PC-9 (cell line): ENCODE results near the gene PLAAT3. TPM values are rescaled to one million over a fixed set of nuclear protein-coding genes. Genes with fewer than 3 reads are reported as not detected.

Experiments
- BruUV-seq: library from RNA; stranded (reverse); fragments of 400-500 nt; replicated peaks from 2 replicates; lab custom pipeline; 2021; lab: Mats Ljungman, UMichigan
- CTCF ChIA-PET: fragments of 300-600 bp; sonication (Branson Sonifier 250); formaldehyde crosslinking; loops from one replicate; lab custom pipeline; 2022; ENCODE audit warnings: antibody characterized with exemption; lab: Charles Lee
- POLR2A ChIA-PET: fragments of 300-600 bp; sonication (Branson Sonifier 250); formaldehyde crosslinking; loops from one replicate; lab custom pipeline; 2022; ENCODE audit warnings: antibody characterized with exemption; ENCODE audit not compliant: unreplicated experiment; lab: Charles Lee
- DNase-seq, 2 experiments: peaks; one replicate each; pipeline versions ENCODE4 v3.0.0 to v3.0.0-alpha.2; 2015 to 2022; ENCODE audit warnings: mixed read lengths in 1 of 2
- H2AFZ ChIP-seq: fragments of 200-600 bp; sonication (generic); 2 replicates; pipeline ENCODE4 v1.8.1; 2017; ENCODE audit warnings: antibody characterized with exemption
- H3F3A ChIP-seq: fragments of 200-600 bp; sonication (generic); 2 replicates; pipeline ENCODE4 v1.8.1; 2017; ENCODE audit warnings: antibody characterized with exemption, mild to moderate bottlenecking, low read depth; ENCODE audit not compliant: insufficient read depth
- H3K27ac ChIP-seq: fragments of 200-600 bp; sonication (generic); 2 replicates; pipeline ENCODE4 v1.6.1; 2016; ENCODE audit warnings: mixed run types
- H3K27me3 ChIP-seq: fragments of 200-600 bp; sonication (generic); 2 replicates; pipeline ENCODE4 v1.6.1; 2016; ENCODE audit warnings: low read depth, mixed run types; ENCODE audit not compliant: insufficient read depth
- H3K36me3 ChIP-seq: fragments of 200-600 bp; sonication (generic); 2 replicates; pipeline ENCODE4 v1.6.1; 2016; ENCODE audit warnings: low read depth, mixed run types
- H3K4me1 ChIP-seq: fragments of 200-600 bp; sonication (generic); replicated peaks from 2 replicates; pipeline ENCODE4 v1.6.1; 2016; ENCODE audit warnings: mixed run types; ENCODE audit not compliant: insufficient read depth
- H3K4me2 ChIP-seq: fragments of 200-600 bp; sonication (generic); 2 replicates; pipeline ENCODE4 v1.6.1; 2017; ENCODE audit warnings: mixed run types
- H3K4me3 ChIP-seq: fragments of 200-600 bp; sonication (generic); 2 replicates; pipeline ENCODE4 v1.6.1; 2016; ENCODE audit warnings: mixed run types
- H3K79me2 ChIP-seq: fragments of 200-600 bp; sonication (generic); 2 replicates; pipeline ENCODE4 v1.6.1; 2017; ENCODE audit warnings: low read depth, mixed run types
- H3K9me2 ChIP-seq: fragments of 200-600 bp; sonication (generic); 2 replicates; pipeline ENCODE4 v1.8.1; 2017; ENCODE audit warnings: mild to moderate bottlenecking; ENCODE audit not compliant: insufficient read depth
- H3K9me3 ChIP-seq: fragments of 200-600 bp; sonication (generic); 2 replicates; pipeline ENCODE4 v1.8.1; 2016; ENCODE audit warnings: low read depth; ENCODE audit not compliant: insufficient read depth
- H4K20me1 ChIP-seq: fragments of 200-600 bp; sonication (generic); 2 replicates; pipeline ENCODE4 v1.8.1; 2017; ENCODE audit not compliant: insufficient read depth
- EZH2 ChIP-seq: fragments of 200-600 bp; sonication (generic); IDR thresholded peaks from 2 replicates; pipeline ENCODE4 v1.8.0; 2017; ENCODE audit warnings: antibody characterized with exemption, low read depth
- intact Hi-C: fragments of 100-400 bp; cut with micrococcal nuclease; formaldehyde crosslinking; loops from one replicate; pipeline ENCODE4 v1.10.0; 2022; ENCODE audit not compliant: unreplicated experiment
- total RNA-seq: library from RNA; stranded (reverse); gene quantifications from 2 replicates; pipeline ENCODE4 v1.2.3, GENCODE V29; 2021
- TF ChIP-seq, protein P1 (sequence below): fragments of 200-600 bp; sonication (generic); conservative IDR thresholded peaks from 2 replicates; pipeline ENCODE4 v1.6.1; 2017; ENCODE audit warnings: mixed run types, antibody characterized with exemption, mild to moderate bottlenecking, moderate library complexity

PLAAT3 gene
- total RNA-seq, 1 experiment from 2014 or later, result 240 TPM

DNA sequence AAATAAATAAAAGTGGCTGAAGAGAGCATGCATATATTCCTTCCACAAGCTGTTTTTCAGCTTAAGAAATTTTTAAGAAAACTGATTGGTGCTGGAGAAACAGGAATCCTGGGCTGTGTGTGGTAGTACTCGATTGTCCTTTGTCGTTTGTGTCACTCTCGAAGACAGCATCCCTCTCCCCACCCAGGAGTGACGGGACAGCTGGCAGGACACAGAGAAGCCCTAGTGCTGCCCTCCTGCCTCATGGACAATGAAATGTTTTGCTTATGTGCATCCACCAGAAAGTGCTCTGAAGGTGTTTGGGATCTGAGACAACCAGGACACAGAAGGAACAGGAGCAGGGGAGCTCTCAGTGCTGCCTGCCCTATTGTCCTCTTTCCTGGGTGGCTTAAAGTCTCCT is 64.8 kb downstream of the PLAAT3 start:
- Histone ChIP-seq H2AFZ (no peak overlapping the region), H3F3A (no peaks in the 10 kb centered on the region), H4K20me1 (no peaks in the 10 kb centered on the region), H3K9me3 (no peaks in the 10 kb centered on the region), H3K4me2 (no peak overlapping the region), H3K4me3 (no peak overlapping the region), H3K27ac (no peak overlapping the region), H3K4me1 (no peaks in the 10 kb centered on the region), H3K9me2 (no peaks in the 10 kb centered on the region), H3K79me2 (no peaks in the 10 kb centered on the region), H3K27me3 (no peaks in the 10 kb centered on the region), H3K36me3 (no peaks in the 10 kb centered on the region)
- CTCF ChIA-PET, result no interaction called here
- no peak for TF ChIP-seq EZH2
- TF ChIP-seq, protein P1, sequence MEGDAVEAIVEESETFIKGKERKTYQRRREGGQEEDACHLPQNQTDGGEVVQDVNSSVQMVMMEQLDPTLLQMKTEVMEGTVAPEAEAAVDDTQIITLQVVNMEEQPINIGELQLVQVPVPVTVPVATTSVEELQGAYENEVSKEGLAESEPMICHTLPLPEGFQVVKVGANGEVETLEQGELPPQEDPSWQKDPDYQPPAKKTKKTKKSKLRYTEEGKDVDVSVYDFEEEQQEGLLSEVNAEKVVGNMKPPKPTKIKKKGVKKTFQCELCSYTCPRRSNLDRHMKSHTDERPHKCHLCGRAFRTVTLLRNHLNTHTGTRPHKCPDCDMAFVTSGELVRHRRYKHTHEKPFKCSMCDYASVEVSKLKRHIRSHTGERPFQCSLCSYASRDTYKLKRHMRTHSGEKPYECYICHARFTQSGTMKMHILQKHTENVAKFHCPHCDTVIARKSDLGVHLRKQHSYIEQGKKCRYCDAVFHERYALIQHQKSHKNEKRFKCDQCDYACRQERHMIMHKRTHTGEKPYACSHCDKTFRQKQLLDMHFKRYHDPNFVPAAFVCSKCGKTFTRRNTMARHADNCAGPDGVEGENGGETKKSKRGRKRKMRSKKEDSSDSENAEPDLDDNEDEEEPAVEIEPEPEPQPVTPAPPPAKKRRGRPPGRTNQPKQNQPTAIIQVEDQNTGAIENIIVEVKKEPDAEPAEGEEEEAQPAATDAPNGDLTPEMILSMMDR, result no peak
- DNase-seq, result no peak
- POLR2A ChIA-PET, result no interaction called here
- no TSS peak for BruUV-seq
- intact Hi-C loops, result no loop called here

DNA sequence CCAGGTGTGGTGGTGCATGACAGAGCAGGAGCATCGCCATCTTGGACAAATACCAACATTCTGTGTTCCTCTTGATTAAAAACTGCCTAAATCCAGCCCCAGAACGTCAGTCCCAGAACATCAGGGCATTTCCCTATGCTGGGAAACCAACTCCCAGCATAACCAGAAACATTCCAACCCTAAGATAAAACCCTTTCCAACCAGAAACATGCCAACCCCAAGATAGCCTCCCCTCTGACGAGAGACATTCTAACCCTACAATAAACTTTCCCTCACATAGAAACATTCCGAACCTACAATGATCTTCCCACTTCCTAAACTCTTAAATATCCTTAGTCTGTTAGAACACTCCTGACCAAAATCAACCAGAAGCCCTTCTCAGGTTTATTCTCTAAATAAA is 66.1 kb downstream of the PLAAT3 start:
- no peak overlapping the region for H3K27ac ChIP-seq
- TF ChIP-seq, protein P1, result no peak
- no peak for TF ChIP-seq EZH2
- CTCF ChIA-PET, result no interaction called here

GRCh38 chr11:63547061-63547460 is 67.2 kb downstream of the PLAAT3 start:
- Histone ChIP-seq H4K20me1 (no peaks in the 10 kb centered on the region), H2AFZ (no peak overlapping the region), H3K36me3 (no peaks in the 10 kb centered on the region), H3F3A (no peaks in the 10 kb centered on the region), H3K9me2 (no peaks in the 10 kb centered on the region), H3K27me3 (no peaks in the 10 kb centered on the region), H3K4me1 (no peaks in the 10 kb centered on the region), H3K4me2 (no peak overlapping the region), H3K4me3 (no peak overlapping the region), H3K9me3 (no peaks in the 10 kb centered on the region), H3K79me2 (no peaks in the 10 kb centered on the region), H3K27ac (no peak overlapping the region)
- TF ChIP-seq EZH2, result no peak
- TF ChIP-seq, protein P1, result no peak
- POLR2A ChIA-PET, result no interaction called here
- intact Hi-C loops, result no loop called here
- BruUV-seq, result no TSS peak
- no peak for DNase-seq
- CTCF ChIA-PET, result no interaction called here

More for the DNA sequence above, 66.1 kb downstream of the PLAAT3 start:
- H3K27me3 ChIP-seq, result no peaks in the 10 kb centered on the region
- H3K4me3 ChIP-seq, result no peak overlapping the region
- POLR2A ChIA-PET, result interaction anchor here (0.6 kb wide), 1 partner anchor 1749 kb away, joined by 4 read pairs; no protein-coding TSS in a partner anchor
- no peak for DNase-seq
- H3K4me2 ChIP-seq, result no peak overlapping the region
- no peaks in the 10 kb centered on the region for H4K20me1 ChIP-seq
- H3K9me2 ChIP-seq, result no peaks in the 10 kb centered on the region
- H3K4me1 ChIP-seq, result no peaks in the 10 kb centered on the region
- no peak overlapping the region for H2AFZ ChIP-seq
- intact Hi-C loops, result no loop called here
- H3F3A ChIP-seq, result no peaks in the 10 kb centered on the region
- H3K36me3 ChIP-seq, result no peaks in the 10 kb centered on the region
- no peaks in the 10 kb centered on the region for H3K9me3 ChIP-seq
- H3K79me2 ChIP-seq, result no peaks in the 10 kb centered on the region
- BruUV-seq, result no TSS peak
